Measurements from ENCODE around the gene SART3. TPM values are rescaled to one million over a fixed set of nuclear protein-coding genes. Genes with fewer than 3 reads are reported as not detected.

The SART3 gene
- total RNA-seq, 1 donor from 2014 or later, result 43.3 TPM

GRCh38 chr12:108526482-108527165 is 34.3 kb downstream of the SART3 start:
- H3K4me3 ChIP-seq (ENCODE audit: low read length in 3 of 3), result no peak overlapping the region
- no peaks in the 10 kb centered on the region for H3K27me3 ChIP-seq (ENCODE audit: control insufficient read depth in 3 of 3, insufficient read depth in 3 of 3, low read length in 3 of 3)
- H3K4me1 ChIP-seq (ENCODE audit: control insufficient read depth in 3 of 3, insufficient read depth in 3 of 3, low read length in 3 of 3), result peaks cover under 1% of the 10 kb centered on the region in 3 donors
- H3K9me3 ChIP-seq (ENCODE audit: control insufficient read depth in 3 of 3, low read length in 3 of 3), result no peaks in the 10 kb centered on the region
- H3K9ac ChIP-seq (ENCODE audit: low read depth in 1 of 3, low read length in 3 of 3), result peak overlapping the region in 1 of 3 donors; percentile 7
- H3K27ac ChIP-seq (ENCODE audit: low read depth, low read length), result no peak overlapping the region
- peaks cover 79 to 85% (median 84%) of the 10 kb centered on the region in 3 donors for H3K36me3 ChIP-seq (ENCODE audit: control insufficient read depth in 3 of 3, insufficient read depth in 3 of 3, low read length in 3 of 3)

GRCh38 chr12:108525681-108526080 is 35.3 kb downstream of the SART3 start:
- peaks cover 81 to 87% (median 87%) of the 10 kb centered on the region in 3 donors for H3K36me3 ChIP-seq (ENCODE audit: control insufficient read depth in 3 of 3, insufficient read depth in 3 of 3, low read length in 3 of 3)
- H3K9ac ChIP-seq (ENCODE audit: low read depth in 1 of 3, low read length in 3 of 3), result no peak overlapping the region
- no peaks in the 10 kb centered on the region for H3K27me3 ChIP-seq (ENCODE audit: control insufficient read depth in 3 of 3, insufficient read depth in 3 of 3, low read length in 3 of 3)
- H3K27ac ChIP-seq (ENCODE audit: low read depth, low read length), result no peak overlapping the region
- H3K9me3 ChIP-seq (ENCODE audit: control insufficient read depth in 3 of 3, low read length in 3 of 3), result no peaks in the 10 kb centered on the region
- no peaks in the 10 kb centered on the region for H3K4me1 ChIP-seq (ENCODE audit: control insufficient read depth in 3 of 3, insufficient read depth in 3 of 3, low read length in 3 of 3)
- no peak overlapping the region for H3K4me3 ChIP-seq (ENCODE audit: low read length in 3 of 3)

GRCh38 chr12:108523365-108523764 is 37.6 kb downstream of the SART3 start:
- Histone ChIP-seq H3K27ac (ENCODE audit: low read depth, low read length) (no peak overlapping the region), H3K4me3 (ENCODE audit: low read length in 3 of 3) (no peak overlapping the region), H3K36me3 (ENCODE audit: control insufficient read depth in 3 of 3, insufficient read depth in 3 of 3, low read length in 3 of 3) (peaks cover 78 to 92% (median 86%) of the 10 kb centered on the region in 3 donors), H3K9me3 (ENCODE audit: control insufficient read depth in 3 of 3, low read length in 3 of 3) (no peaks in the 10 kb centered on the region), H3K4me1 (ENCODE audit: control insufficient read depth in 3 of 3, insufficient read depth in 3 of 3, low read length in 3 of 3) (no peaks in the 10 kb centered on the region), H3K27me3 (ENCODE audit: control insufficient read depth in 3 of 3, insufficient read depth in 3 of 3, low read length in 3 of 3) (no peaks in the 10 kb centered on the region), H3K9ac (ENCODE audit: low read depth in 1 of 3, low read length in 3 of 3) (no peak overlapping the region)

- Histone ChIP-seq H3K4me1 (ENCODE audit: control insufficient read depth in 3 of 3, insufficient read depth in 3 of 3, low read length in 3 of 3) (peaks cover 10 to 12% (median 12%) of the 10 kb centered on the region in 3 donors), H3K27ac (ENCODE audit: low read depth, low read length) (no peak overlapping the region), H3K4me3 (ENCODE audit: low read length in 3 of 3) (no peak overlapping the region), H3K27me3 (ENCODE audit: control insufficient read depth in 3 of 3, insufficient read depth in 3 of 3, low read length in 3 of 3) (no peaks in the 10 kb centered on the region), H3K9me3 (ENCODE audit: control insufficient read depth in 3 of 3, low read length in 3 of 3) (no peaks in the 10 kb centered on the region), H3K9ac (ENCODE audit: low read depth in 1 of 3, low read length in 3 of 3) (no peak overlapping the region), H3K36me3 (ENCODE audit: control insufficient read depth in 3 of 3, insufficient read depth in 3 of 3, low read length in 3 of 3) (peaks cover 60 to 68% (median 62%) of the 10 kb centered on the region in 3 donors)
Observed at GRCh38 chr12:108519558-108519957, 41.4 kb downstream of the SART3 start.

DNA sequence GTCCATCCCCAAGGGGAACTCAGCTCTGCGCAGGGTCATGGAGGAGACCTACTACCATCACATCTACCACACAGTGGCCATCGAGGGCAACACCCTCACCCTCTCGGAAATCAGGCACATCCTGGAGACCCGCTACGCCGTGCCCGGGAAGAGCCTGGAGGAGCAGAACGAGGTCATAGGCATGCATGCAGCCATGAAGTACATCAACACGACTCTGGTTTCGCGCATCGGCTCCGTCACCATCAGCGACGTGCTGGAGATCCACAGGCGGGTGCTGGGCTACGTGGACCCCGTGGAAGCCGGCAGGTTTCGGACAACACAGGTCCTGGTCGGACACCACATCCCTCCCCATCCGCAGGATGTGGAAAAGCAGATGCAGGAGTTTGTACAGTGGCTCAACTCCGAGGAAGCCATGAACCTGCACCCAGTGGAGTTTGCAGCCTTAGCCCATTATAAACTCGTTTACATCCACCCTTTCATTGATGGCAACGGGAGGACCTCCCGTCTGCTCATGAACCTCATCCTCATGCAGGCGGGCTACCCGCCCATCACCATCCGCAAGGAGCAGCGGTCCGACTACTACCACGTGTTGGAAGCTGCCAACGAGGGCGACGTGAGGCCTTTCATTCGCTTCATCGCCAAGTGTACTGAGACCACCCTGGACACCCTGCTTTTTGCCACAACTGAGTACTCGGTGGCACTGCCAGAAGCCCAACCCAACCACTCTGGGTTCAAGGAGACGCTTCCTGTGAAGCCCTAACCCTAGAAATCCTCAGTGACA is 42.1 kb downstream of the SART3 start:
- H3K27me3 ChIP-seq (ENCODE audit: control insufficient read depth in 3 of 3, insufficient read depth in 3 of 3, low read length in 3 of 3), result no peaks in the 10 kb centered on the region
- H3K9ac ChIP-seq (ENCODE audit: low read depth in 1 of 3, low read length in 3 of 3), result no peak overlapping the region
- peaks cover 10 to 12% (median 12%) of the 10 kb centered on the region in 3 donors for H3K4me1 ChIP-seq (ENCODE audit: control insufficient read depth in 3 of 3, insufficient read depth in 3 of 3, low read length in 3 of 3)
- H3K36me3 ChIP-seq (ENCODE audit: control insufficient read depth in 3 of 3, insufficient read depth in 3 of 3, low read length in 3 of 3), result peaks cover 54 to 62% (median 55%) of the 10 kb centered on the region in 3 donors
- H3K9me3 ChIP-seq (ENCODE audit: control insufficient read depth in 3 of 3, low read length in 3 of 3), result no peaks in the 10 kb centered on the region
- no peak overlapping the region for H3K4me3 ChIP-seq (ENCODE audit: low read length in 3 of 3)
- H3K27ac ChIP-seq (ENCODE audit: low read depth, low read length), result no peak overlapping the region

DNA sequence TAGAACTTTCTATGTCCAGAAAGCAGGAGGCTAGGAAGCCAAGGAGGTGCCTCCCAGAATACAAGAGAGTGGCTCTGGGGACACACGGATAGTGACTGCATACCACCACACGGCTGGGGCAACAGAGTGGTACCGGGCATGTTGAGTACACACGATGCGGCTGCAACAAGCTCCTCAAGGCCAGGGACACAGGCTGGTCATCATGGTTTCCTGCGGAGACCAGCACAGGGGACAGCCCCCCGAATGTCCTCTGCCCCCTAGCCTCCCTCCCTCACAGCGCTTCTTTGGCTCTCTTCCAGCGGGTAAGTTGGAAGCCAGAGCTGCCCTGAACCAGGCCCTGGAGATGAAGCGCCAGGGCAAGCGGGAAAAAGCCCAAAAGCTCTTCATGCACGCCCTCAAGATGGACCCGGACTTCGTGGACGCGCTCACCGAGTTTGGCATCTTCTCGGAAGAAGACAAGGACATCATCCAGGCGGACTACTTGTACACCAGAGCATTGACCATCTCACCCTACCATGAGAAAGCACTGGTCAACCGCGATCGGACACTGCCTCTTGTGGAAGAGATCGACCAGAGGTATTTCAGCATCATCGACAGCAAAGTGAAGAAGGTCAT is 42.8 kb downstream of the SART3 start:
- Histone ChIP-seq H3K4me3 (ENCODE audit: low read length in 3 of 3) (no peak overlapping the region), H3K9me3 (ENCODE audit: control insufficient read depth in 3 of 3, low read length in 3 of 3) (no peaks in the 10 kb centered on the region), H3K27me3 (ENCODE audit: control insufficient read depth in 3 of 3, insufficient read depth in 3 of 3, low read length in 3 of 3) (no peaks in the 10 kb centered on the region), H3K27ac (ENCODE audit: low read depth, low read length) (no peak overlapping the region), H3K36me3 (ENCODE audit: control insufficient read depth in 3 of 3, insufficient read depth in 3 of 3, low read length in 3 of 3) (peaks cover 47 to 55% (median 48%) of the 10 kb centered on the region in 3 donors), H3K9ac (ENCODE audit: low read depth in 1 of 3, low read length in 3 of 3) (no peak overlapping the region), H3K4me1 (ENCODE audit: control insufficient read depth in 3 of 3, insufficient read depth in 3 of 3, low read length in 3 of 3) (peaks cover 10 to 12% (median 12%) of the 10 kb centered on the region in 3 donors)

GRCh38 chr12:108517288-108518100 is 43.5 kb downstream of the SART3 start:
- Histone ChIP-seq H3K27me3 (ENCODE audit: control insufficient read depth in 3 of 3, insufficient read depth in 3 of 3, low read length in 3 of 3) (no peaks in the 10 kb centered on the region), H3K4me1 (ENCODE audit: control insufficient read depth in 3 of 3, insufficient read depth in 3 of 3, low read length in 3 of 3) (peaks cover 10 to 12% (median 12%) of the 10 kb centered on the region in 3 donors), H3K9me3 (ENCODE audit: control insufficient read depth in 3 of 3, low read length in 3 of 3) (no peaks in the 10 kb centered on the region), H3K36me3 (ENCODE audit: control insufficient read depth in 3 of 3, insufficient read depth in 3 of 3, low read length in 3 of 3) (peaks cover 41 to 48% (median 41%) of the 10 kb centered on the region in 3 donors), H3K27ac (ENCODE audit: low read depth, low read length) (no peak overlapping the region), H3K4me3 (ENCODE audit: low read length in 3 of 3) (no peak overlapping the region), H3K9ac (ENCODE audit: low read depth in 1 of 3, low read length in 3 of 3) (no peak overlapping the region)

DNA sequence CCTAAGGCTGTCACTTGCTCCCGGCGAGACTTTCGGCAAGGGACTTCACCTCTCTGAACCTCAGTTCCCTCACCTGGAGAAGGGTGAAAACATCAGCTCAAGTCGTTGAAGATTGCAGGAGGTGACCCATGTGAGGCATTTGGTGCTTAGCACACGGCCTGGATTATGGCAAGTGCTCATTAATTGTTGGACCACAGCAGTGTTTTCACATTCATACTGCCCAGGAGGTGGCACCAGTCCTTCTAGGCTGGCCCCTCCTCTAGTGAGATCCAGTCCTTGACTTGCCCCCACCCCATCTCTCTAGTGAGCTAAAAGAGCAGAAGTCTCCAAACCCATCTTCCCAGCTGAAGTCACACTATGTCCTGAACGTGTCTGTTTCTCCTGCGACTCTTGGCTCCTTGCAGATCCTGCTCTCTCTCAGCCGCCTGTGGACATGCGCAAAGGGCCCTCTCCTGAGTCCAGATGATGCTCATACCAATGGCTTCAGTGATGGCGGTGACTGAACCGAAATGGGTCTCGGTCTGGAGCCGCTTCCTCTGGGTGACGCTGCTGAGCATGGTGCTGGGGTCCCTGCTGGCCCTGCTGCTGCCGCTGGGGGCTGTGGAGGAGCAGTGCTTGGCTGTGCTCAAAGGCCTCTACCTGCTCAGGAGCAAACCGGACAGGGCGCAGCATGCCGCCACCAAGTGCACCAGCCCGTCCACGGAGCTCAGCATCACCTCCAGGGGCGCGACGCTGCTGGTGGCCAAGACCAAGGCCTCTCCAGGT is 44.3 kb downstream of the SART3 start:
- peaks cover 10 to 12% (median 12%) of the 10 kb centered on the region in 3 donors for H3K4me1 ChIP-seq (ENCODE audit: control insufficient read depth in 3 of 3, insufficient read depth in 3 of 3, low read length in 3 of 3)
- no peaks in the 10 kb centered on the region for H3K9me3 ChIP-seq (ENCODE audit: control insufficient read depth in 3 of 3, low read length in 3 of 3)
- no peaks in the 10 kb centered on the region for H3K27me3 ChIP-seq (ENCODE audit: control insufficient read depth in 3 of 3, insufficient read depth in 3 of 3, low read length in 3 of 3)
- no peak overlapping the region for H3K27ac ChIP-seq (ENCODE audit: low read depth, low read length)
- peaks cover 33 to 40% (median 36%) of the 10 kb centered on the region in 3 donors for H3K36me3 ChIP-seq (ENCODE audit: control insufficient read depth in 3 of 3, insufficient read depth in 3 of 3, low read length in 3 of 3)
- peak overlapping the region in 1 of 3 donors; percentile 87 for H3K9ac ChIP-seq (ENCODE audit: low read depth in 1 of 3, low read length in 3 of 3)
- H3K4me3 ChIP-seq (ENCODE audit: low read length in 3 of 3), result no peak overlapping the region

GRCh38 chr12:108515916-108516315 is 45.1 kb downstream of the SART3 start:
- Histone ChIP-seq H3K4me1 (ENCODE audit: control insufficient read depth in 3 of 3, insufficient read depth in 3 of 3, low read length in 3 of 3) (peaks cover 10 to 12% (median 12%) of the 10 kb centered on the region in 3 donors), H3K36me3 (ENCODE audit: control insufficient read depth in 3 of 3, insufficient read depth in 3 of 3, low read length in 3 of 3) (peaks cover 25 to 33% (median 32%) of the 10 kb centered on the region in 3 donors), H3K9ac (ENCODE audit: low read depth in 1 of 3, low read length in 3 of 3) (peak overlapping the region; percentile 69 to 87 (median 75)), H3K27me3 (ENCODE audit: control insufficient read depth in 3 of 3, insufficient read depth in 3 of 3, low read length in 3 of 3) (no peaks in the 10 kb centered on the region), H3K9me3 (ENCODE audit: control insufficient read depth in 3 of 3, low read length in 3 of 3) (no peaks in the 10 kb centered on the region), H3K27ac (ENCODE audit: low read depth, low read length) (no peak overlapping the region), H3K4me3 (ENCODE audit: low read length in 3 of 3) (peak overlapping the region; percentile 73 to 89 (median 82))
